ENCODE results near the gene KCTD2. TPM values are rescaled to one million over a fixed set of nuclear protein-coding genes. Genes with fewer than 3 reads are reported as not detected.
A peak's percentile ranks its signal among the peaks of the same experiment; 100 is the strongest.

The KCTD2 gene
- polyA plus RNA-seq, 1 donor = 16.1 TPM

GRCh38 chr17:75088465-75089417 is 41.7 kb downstream of the KCTD2 start:
- DNase-seq = peak in 1 of 2 donors; percentile 72
- H3K9me3 ChIP-seq (ENCODE audit: control insufficient read depth, low read depth, low read length) = no peaks in the 10 kb centered on the region
- H3K4me1 ChIP-seq (ENCODE audit: control insufficient read depth, insufficient read depth, low read length) = peaks cover 77% of the 10 kb centered on the region
- peaks cover 1% of the 10 kb centered on the region for H3K36me3 ChIP-seq (ENCODE audit: control insufficient read depth, insufficient read depth, low read length)
- WGBS (ENCODE audit: insufficient coverage, low lambda C conversion rate) = no CpG with 5 or more reads among the region's 11 CpGs
- peak overlapping the region; percentile 83 for H3K4me3 ChIP-seq (ENCODE audit: low read length)
- H3K27ac ChIP-seq (ENCODE audit: low read length) = peak overlapping the region; percentile 98
- no peaks in the 10 kb centered on the region for H3K27me3 ChIP-seq (ENCODE audit: control insufficient read depth, insufficient read depth, low read length)

GRCh38 chr17:75090871-75091854 is 44.1 kb downstream of the KCTD2 start:
- no peaks in the 10 kb centered on the region for H3K27me3 ChIP-seq (ENCODE audit: control insufficient read depth, insufficient read depth, low read length)
- no peaks in the 10 kb centered on the region for H3K9me3 ChIP-seq (ENCODE audit: control insufficient read depth, low read depth, low read length)
- peaks cover 14% of the 10 kb centered on the region for H3K36me3 ChIP-seq (ENCODE audit: control insufficient read depth, insufficient read depth, low read length)
- peaks cover 80% of the 10 kb centered on the region for H3K4me1 ChIP-seq (ENCODE audit: control insufficient read depth, insufficient read depth, low read length)
- H3K27ac ChIP-seq (ENCODE audit: low read length) = peak overlapping the region; percentile 80
- peak overlapping the region; percentile 7 for H3K4me3 ChIP-seq (ENCODE audit: low read length)
- peak in 1 of 2 donors; percentile 76 for DNase-seq
- 34% methylated on average over 3 of the region's 19 CpGs for WGBS (ENCODE audit: insufficient coverage, low lambda C conversion rate)

GRCh38 chr17:75091855-75092327 is 44.9 kb downstream of the KCTD2 start:
- H3K36me3 ChIP-seq (ENCODE audit: control insufficient read depth, insufficient read depth, low read length) = peaks cover 14% of the 10 kb centered on the region
- H3K27me3 ChIP-seq (ENCODE audit: control insufficient read depth, insufficient read depth, low read length) = no peaks in the 10 kb centered on the region
- WGBS (ENCODE audit: insufficient coverage, low lambda C conversion rate) = no CpG with 5 or more reads among the region's 10 CpGs
- H3K4me3 ChIP-seq (ENCODE audit: low read length) = no peak overlapping the region
- peaks cover 76% of the 10 kb centered on the region for H3K4me1 ChIP-seq (ENCODE audit: control insufficient read depth, insufficient read depth, low read length)
- no peaks in the 10 kb centered on the region for H3K9me3 ChIP-seq (ENCODE audit: control insufficient read depth, low read depth, low read length)
- DNase-seq = peak; percentile 83 to 91
- H3K27ac ChIP-seq (ENCODE audit: low read length) = peak overlapping the region; percentile 80

- WGBS (ENCODE audit: insufficient coverage, low lambda C conversion rate) = no CpG with 5 or more reads among the region's 18 CpGs
- Histone ChIP-seq H3K27me3 (ENCODE audit: control insufficient read depth, insufficient read depth, low read length) (no peaks in the 10 kb centered on the region), H3K9me3 (ENCODE audit: control insufficient read depth, low read depth, low read length) (no peaks in the 10 kb centered on the region), H3K4me1 (ENCODE audit: control insufficient read depth, insufficient read depth, low read length) (peaks cover 66% of the 10 kb centered on the region), H3K27ac (ENCODE audit: low read length) (peak overlapping the region; percentile 80), H3K36me3 (ENCODE audit: control insufficient read depth, insufficient read depth, low read length) (peaks cover 28% of the 10 kb centered on the region), H3K4me3 (ENCODE audit: low read length) (no peak overlapping the region)
- DNase-seq = no peak
Measured at GRCh38 chr17:75093548-75094158, 46.6 kb downstream of the KCTD2 start.

- Histone ChIP-seq H3K4me1 (ENCODE audit: control insufficient read depth, insufficient read depth, low read length) (peaks cover 54% of the 10 kb centered on the region), H3K27ac (ENCODE audit: low read length) (no peak overlapping the region), H3K4me3 (ENCODE audit: low read length) (no peak overlapping the region), H3K36me3 (ENCODE audit: control insufficient read depth, insufficient read depth, low read length) (peaks cover 41% of the 10 kb centered on the region), H3K27me3 (ENCODE audit: control insufficient read depth, insufficient read depth, low read length) (no peaks in the 10 kb centered on the region), H3K9me3 (ENCODE audit: control insufficient read depth, low read depth, low read length) (peaks cover 2% of the 10 kb centered on the region)
- WGBS (ENCODE audit: insufficient coverage, low lambda C conversion rate) = no CpG with 5 or more reads among the region's 16 CpGs
- DNase-seq = no peak
Measured at GRCh38 chr17:75094871-75095399, 47.9 kb downstream of the KCTD2 start.

GRCh38 chr17:75096082-75096625 is 49.1 kb downstream of the KCTD2 start:
- Histone ChIP-seq H3K4me1 (ENCODE audit: control insufficient read depth, insufficient read depth, low read length) (peaks cover 42% of the 10 kb centered on the region), H3K9me3 (ENCODE audit: control insufficient read depth, low read depth, low read length) (peaks cover 5% of the 10 kb centered on the region), H3K36me3 (ENCODE audit: control insufficient read depth, insufficient read depth, low read length) (peaks cover 50% of the 10 kb centered on the region), H3K4me3 (ENCODE audit: low read length) (no peak overlapping the region), H3K27ac (ENCODE audit: low read length) (peak overlapping the region; percentile 71), H3K27me3 (ENCODE audit: control insufficient read depth, insufficient read depth, low read length) (no peaks in the 10 kb centered on the region)
- DNase-seq = peak; percentile 96 to 98
- WGBS (ENCODE audit: insufficient coverage, low lambda C conversion rate) = no CpG with 5 or more reads among the region's 14 CpGs

GRCh38 chr17:75097865-75098264 is 50.8 kb downstream of the KCTD2 start:
- no peaks in the 10 kb centered on the region for H3K27me3 ChIP-seq (ENCODE audit: control insufficient read depth, insufficient read depth, low read length)
- H3K4me1 ChIP-seq (ENCODE audit: control insufficient read depth, insufficient read depth, low read length) = peaks cover 25% of the 10 kb centered on the region
- no peak overlapping the region for H3K27ac ChIP-seq (ENCODE audit: low read length)
- no peak for DNase-seq
- H3K36me3 ChIP-seq (ENCODE audit: control insufficient read depth, insufficient read depth, low read length) = peaks cover 55% of the 10 kb centered on the region
- H3K4me3 ChIP-seq (ENCODE audit: low read length) = no peak overlapping the region
- WGBS (ENCODE audit: insufficient coverage, low lambda C conversion rate) = no CpG with 5 or more reads among the region's 7 CpGs
- peaks cover 5% of the 10 kb centered on the region for H3K9me3 ChIP-seq (ENCODE audit: control insufficient read depth, low read depth, low read length)

GRCh38 chr17:75098861-75099260 is 51.8 kb downstream of the KCTD2 start:
- Histone ChIP-seq H3K9me3 (ENCODE audit: control insufficient read depth, low read depth, low read length) (peaks cover 5% of the 10 kb centered on the region), H3K27me3 (ENCODE audit: control insufficient read depth, insufficient read depth, low read length) (no peaks in the 10 kb centered on the region), H3K27ac (ENCODE audit: low read length) (no peak overlapping the region), H3K4me3 (ENCODE audit: low read length) (no peak overlapping the region), H3K4me1 (ENCODE audit: control insufficient read depth, insufficient read depth, low read length) (peaks cover 15% of the 10 kb centered on the region), H3K36me3 (ENCODE audit: control insufficient read depth, insufficient read depth, low read length) (peaks cover 54% of the 10 kb centered on the region)
- whole genome bisulfite sequencing (ENCODE audit: insufficient coverage, low lambda C conversion rate) = no CpG with 5 or more reads among the region's 7 CpGs
- DNase-seq = no peak

GRCh38 chr17:75099881-75100595 is 53.0 kb downstream of the KCTD2 start:
- Histone ChIP-seq H3K9me3 (ENCODE audit: control insufficient read depth, low read depth, low read length) (peaks cover 5% of the 10 kb centered on the region), H3K4me1 (ENCODE audit: control insufficient read depth, insufficient read depth, low read length) (peaks cover 7% of the 10 kb centered on the region), H3K36me3 (ENCODE audit: control insufficient read depth, insufficient read depth, low read length) (peaks cover 55% of the 10 kb centered on the region), H3K4me3 (ENCODE audit: low read length) (no peak overlapping the region), H3K27ac (ENCODE audit: low read length) (no peak overlapping the region), H3K27me3 (ENCODE audit: control insufficient read depth, insufficient read depth, low read length) (no peaks in the 10 kb centered on the region)
- DNase-seq = no peak
- no CpG with 5 or more reads among the region's 31 CpGs for WGBS (ENCODE audit: insufficient coverage, low lambda C conversion rate)

Data from large intestine (tissue), 3 donors.